DND-41 (cell line): Measurements from ENCODE around the gene ANKRD13B.

Experiments used
- ATAC-seq: fragments of 200-7000 bp; cut with Tn5 transposase; 3 replicates; pipeline ENCODE4 v1.9.1; 2021; ENCODE audit warnings: low read depth; ENCODE audit not compliant: insufficient read depth
- DNase-seq: peaks from one replicate; pipeline ENCODE4 v3.0.0-alpha.2; 2020
- H2AFZ ChIP-seq: 2 replicates; pipeline ENCODE4 v1.6.0; 2012; ENCODE audit warnings: low read depth, low read length
- H3K27ac ChIP-seq: 2 replicates; pipeline ENCODE4 v1.5.1; 2012; ENCODE audit warnings: low read length, inconsistent platforms
- H3K27me3 ChIP-seq: fragments of 200-600 bp; sonication (generic); 2 replicates; pipeline ENCODE4 v1.6.0; 2012; ENCODE audit warnings: low read length, mild to moderate bottlenecking, inconsistent platforms; ENCODE audit not compliant: insufficient read depth, poor library complexity
- H3K36me3 ChIP-seq: 2 replicates; pipeline ENCODE4 v1.5.1; 2012; ENCODE audit warnings: low read length, inconsistent platforms; ENCODE audit not compliant: insufficient read depth
- H3K4me1 ChIP-seq: 2 replicates; pipeline ENCODE4 v1.5.1; 2012; ENCODE audit warnings: mild to moderate bottlenecking, low read length; ENCODE audit not compliant: insufficient read depth
- H3K4me2 ChIP-seq: 2 replicates; pipeline ENCODE4 v1.6.0; 2012; ENCODE audit warnings: mild to moderate bottlenecking, moderate library complexity, low read length, inconsistent platforms; ENCODE audit not compliant: insufficient read depth
- H3K4me3 ChIP-seq, 2 experiments: fragments of 200-600 bp in 1 of 2; shearing (Covaris generic) in 1 of 2; 2 replicates each; pipeline ENCODE4 v1.5.1; 2012 to 2016; ENCODE audit warnings: inconsistent platforms in 2 of 2, low read length in 2 of 2, mild to moderate bottlenecking in 2 of 2, low read depth in 1 of 2, moderate library complexity in 1 of 2
- H3K79me2 ChIP-seq: 2 replicates; pipeline ENCODE4 v1.6.0; 2012; ENCODE audit warnings: low read length, inconsistent platforms; ENCODE audit not compliant: insufficient read depth
- H3K9ac ChIP-seq: 2 replicates; pipeline ENCODE4 v1.6.0; 2012; ENCODE audit warnings: low read depth, mild to moderate bottlenecking, inconsistent platforms, low read length, moderate library complexity
- H3K9me3 ChIP-seq: 2 replicates; pipeline ENCODE4 v1.5.1; 2012; ENCODE audit warnings: low read length, moderate library complexity, mild to moderate bottlenecking, inconsistent platforms; ENCODE audit not compliant: insufficient read depth, severe bottlenecking
- H4K20me1 ChIP-seq: 2 replicates; pipeline ENCODE4 v1.6.0; 2012; ENCODE audit warnings: low read length; ENCODE audit not compliant: insufficient read depth
- EZH2 ChIP-seq: IDR thresholded peaks from 3 replicates; pipeline ENCODE4 v1.6.1; 2012; ENCODE audit warnings: borderline replicate concordance, low read depth, mild to moderate bottlenecking, moderate library complexity, low read length, inconsistent platforms; ENCODE audit not compliant: severe bottlenecking
- TF ChIP-seq, protein P1 (sequence below): IDR thresholded peaks from 2 replicates; pipeline ENCODE4 v1.5.1; 2012; ENCODE audit warnings: borderline replicate concordance, low read length, moderate library complexity, mild to moderate bottlenecking; ENCODE audit not compliant: poor library complexity, severe bottlenecking; ENCODE audit errors: extremely low read depth

ANKRD13B gene

DNA sequence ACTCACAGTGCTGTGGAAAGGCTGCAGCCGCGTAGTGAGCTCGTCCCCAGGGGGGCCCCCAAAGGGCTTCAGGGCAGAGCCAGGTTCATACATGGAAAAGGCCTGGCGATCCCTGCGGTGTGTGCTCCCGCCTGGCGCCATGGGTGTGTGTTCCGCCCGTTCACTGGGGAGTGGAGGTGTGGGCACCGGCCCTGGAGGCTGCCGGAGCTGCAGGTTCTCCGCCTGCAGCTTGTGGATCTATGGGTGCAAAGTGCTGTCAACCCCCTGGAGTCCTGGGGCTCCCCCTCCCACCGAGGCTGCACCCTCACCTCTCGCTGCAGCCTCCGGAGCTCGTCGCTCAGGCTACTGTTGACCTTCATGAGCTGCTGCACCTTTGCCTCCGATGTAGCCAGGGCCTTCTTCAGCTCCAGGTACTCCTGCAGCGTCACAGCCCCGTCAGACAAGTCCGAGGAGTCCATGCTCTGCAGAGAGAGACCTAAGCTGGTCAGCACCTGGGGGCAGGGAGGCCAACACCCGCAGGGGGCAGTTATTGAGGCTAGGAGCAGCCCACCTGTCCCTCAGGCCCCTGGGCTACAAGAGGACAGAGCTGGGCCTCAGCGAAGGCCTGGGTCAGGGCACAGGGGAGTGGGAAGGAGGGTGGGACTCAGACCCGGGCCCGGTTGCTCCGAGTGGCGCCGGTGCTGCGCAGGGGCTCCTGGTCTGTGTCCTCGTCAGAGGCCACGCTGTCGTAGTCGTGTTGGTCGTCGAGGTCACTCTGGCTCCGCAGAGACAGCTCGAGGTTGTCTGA lies 16.5 kb upstream of the ANKRD13B start:
- Histone ChIP-seq H3K36me3 (peaks cover 88% of the 10 kb centered on the region), H3K4me2 (no peak overlapping the region), H2AFZ (no peak overlapping the region), H3K4me3 (no peak overlapping the region), H3K27me3 (no peaks in the 10 kb centered on the region), H3K9ac (no peak overlapping the region), H3K79me2 (0 out of 2 replicates have a peak, but pooled peaks cover 4% of the 10 kb centered on the region), H3K9me3 (no peaks in the 10 kb centered on the region), H3K4me1 (no peaks in the 10 kb centered on the region), H4K20me1 (peaks cover 64% of the 10 kb centered on the region), H3K27ac (no peak overlapping the region)
- no peak for TF ChIP-seq EZH2
- TF ChIP-seq, protein P1, sequence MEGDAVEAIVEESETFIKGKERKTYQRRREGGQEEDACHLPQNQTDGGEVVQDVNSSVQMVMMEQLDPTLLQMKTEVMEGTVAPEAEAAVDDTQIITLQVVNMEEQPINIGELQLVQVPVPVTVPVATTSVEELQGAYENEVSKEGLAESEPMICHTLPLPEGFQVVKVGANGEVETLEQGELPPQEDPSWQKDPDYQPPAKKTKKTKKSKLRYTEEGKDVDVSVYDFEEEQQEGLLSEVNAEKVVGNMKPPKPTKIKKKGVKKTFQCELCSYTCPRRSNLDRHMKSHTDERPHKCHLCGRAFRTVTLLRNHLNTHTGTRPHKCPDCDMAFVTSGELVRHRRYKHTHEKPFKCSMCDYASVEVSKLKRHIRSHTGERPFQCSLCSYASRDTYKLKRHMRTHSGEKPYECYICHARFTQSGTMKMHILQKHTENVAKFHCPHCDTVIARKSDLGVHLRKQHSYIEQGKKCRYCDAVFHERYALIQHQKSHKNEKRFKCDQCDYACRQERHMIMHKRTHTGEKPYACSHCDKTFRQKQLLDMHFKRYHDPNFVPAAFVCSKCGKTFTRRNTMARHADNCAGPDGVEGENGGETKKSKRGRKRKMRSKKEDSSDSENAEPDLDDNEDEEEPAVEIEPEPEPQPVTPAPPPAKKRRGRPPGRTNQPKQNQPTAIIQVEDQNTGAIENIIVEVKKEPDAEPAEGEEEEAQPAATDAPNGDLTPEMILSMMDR = no peak
- ATAC-seq (no peak), DNase-seq (no peak)

DNA sequence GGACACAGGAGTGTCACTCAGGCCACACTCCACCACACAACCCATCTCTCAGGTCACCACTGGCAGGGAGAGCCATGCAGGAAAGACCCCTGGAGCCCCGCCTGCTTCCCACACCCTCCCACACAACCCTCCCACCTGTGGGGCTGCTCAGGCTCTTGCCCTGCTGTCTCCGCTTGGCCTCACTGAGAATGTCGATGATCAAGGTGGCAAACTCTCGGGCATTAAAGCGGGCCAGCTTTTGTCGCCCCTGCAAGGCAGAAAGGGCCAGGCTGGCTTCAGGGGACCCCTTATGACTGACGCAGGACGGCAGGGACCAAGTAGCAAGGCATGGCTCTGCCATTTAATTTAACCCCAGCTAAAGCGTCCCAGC lies 15.9 kb upstream of the ANKRD13B start:
- ATAC-seq (no peak), DNase-seq (no peak)
- Histone ChIP-seq H2AFZ (no peak overlapping the region), H3K9ac (no peak overlapping the region), H3K79me2 (0 out of 2 replicates have a peak, but pooled peaks cover 4% of the 10 kb centered on the region), H3K9me3 (no peaks in the 10 kb centered on the region), H3K4me3 (no peak overlapping the region), H3K4me1 (no peaks in the 10 kb centered on the region), H3K27me3 (no peaks in the 10 kb centered on the region), H3K4me2 (no peak overlapping the region), H3K27ac (no peak overlapping the region), H4K20me1 (peaks cover 60% of the 10 kb centered on the region), H3K36me3 (peaks cover 88% of the 10 kb centered on the region)
- TF ChIP-seq EZH2 = no peak
- TF ChIP-seq, protein P1 = no peak

DNA sequence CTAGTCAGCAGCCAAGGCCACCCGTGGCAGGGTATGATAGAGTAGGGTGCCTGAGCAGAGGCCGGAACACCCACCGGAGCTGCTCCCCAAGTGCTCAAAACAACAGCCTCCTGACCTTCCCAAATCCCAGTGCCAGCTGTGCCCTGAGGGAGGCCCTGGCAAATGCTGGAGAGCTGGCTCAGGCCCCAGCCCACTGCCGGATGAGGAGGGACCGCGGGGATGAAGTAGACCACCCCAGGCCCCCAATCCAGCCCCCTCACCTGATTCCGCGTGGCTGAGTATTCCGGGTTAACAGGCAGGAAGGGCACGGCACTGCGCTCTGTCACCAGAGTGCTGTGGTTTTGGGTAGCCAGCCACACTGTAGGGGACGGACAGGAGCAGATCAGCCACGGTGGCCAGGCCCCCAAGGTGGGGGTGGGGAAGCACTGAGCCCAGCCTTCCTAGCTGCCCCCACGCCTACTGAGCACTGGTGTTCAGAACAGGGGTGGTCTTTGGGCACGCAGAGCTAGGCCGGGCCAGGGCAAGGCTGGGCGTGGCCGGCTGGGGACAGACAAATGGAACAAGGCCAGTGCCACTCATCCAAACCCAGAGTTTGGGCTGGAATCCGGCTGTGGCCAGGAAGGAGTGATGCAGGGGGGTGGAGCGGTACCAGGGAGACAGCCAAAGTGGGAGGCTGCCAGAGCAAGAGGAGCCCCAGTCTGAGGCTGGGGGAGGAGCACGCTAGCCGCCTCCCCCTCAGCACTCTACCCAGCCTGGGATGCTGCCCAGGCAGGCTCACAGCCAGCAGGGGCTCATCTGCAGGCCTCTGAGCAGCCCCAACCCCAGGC lies 15.3 kb upstream of the ANKRD13B start:
- Histone ChIP-seq H4K20me1 (peaks cover 62% of the 10 kb centered on the region), H3K9ac (no peak overlapping the region), H3K27ac (no peak overlapping the region), H3K36me3 (peaks cover 94% of the 10 kb centered on the region), H3K4me3 (no peak overlapping the region), H3K79me2 (0 out of 2 replicates have a peak, but pooled peaks cover 6% of the 10 kb centered on the region), H3K27me3 (no peaks in the 10 kb centered on the region), H3K4me1 (no peaks in the 10 kb centered on the region), H3K4me2 (no peak overlapping the region), H2AFZ (no peak overlapping the region), H3K9me3 (no peaks in the 10 kb centered on the region)
- DNase-seq (no peak), ATAC-seq (no peak)
- TF ChIP-seq EZH2 = no peak
- TF ChIP-seq, protein P1 = no peak
